Left renal cortex interstitium (tissue), 4 donors: ENCODE results near the gene NOCT. TPM values are rescaled to one million over a fixed set of nuclear protein-coding genes. Genes with fewer than 3 reads are reported as not detected.
"Not testable (repeated sequence)": the region's sequence is repeated elsewhere in the genome, so short reads cannot be mapped to it uniquely, and the experiment has no call there.

ENCODE experiments used
- DNase-seq, 4 donors: peaks; one replicate each; pipeline ENCODE4 v3.0.0-alpha.2; 2013; ENCODE audit warnings: low read depth in 4 of 4, low spot score in 2 of 4, missing footprints in 1 of 4
- polyA plus RNA-seq, 4 donors: library from polyadenylated mRNA; unstranded; fragments of 120-200 nt; gene quantifications; one replicate each; pipeline ENCODE4 v1.2.1, GENCODE V29; 2013; ENCODE audit not compliant: insufficient read length in 4 of 4

The NOCT gene
- polyA plus RNA-seq, 4 donors = 5.2 to 8.4 (median 6.8) TPM

DNA sequence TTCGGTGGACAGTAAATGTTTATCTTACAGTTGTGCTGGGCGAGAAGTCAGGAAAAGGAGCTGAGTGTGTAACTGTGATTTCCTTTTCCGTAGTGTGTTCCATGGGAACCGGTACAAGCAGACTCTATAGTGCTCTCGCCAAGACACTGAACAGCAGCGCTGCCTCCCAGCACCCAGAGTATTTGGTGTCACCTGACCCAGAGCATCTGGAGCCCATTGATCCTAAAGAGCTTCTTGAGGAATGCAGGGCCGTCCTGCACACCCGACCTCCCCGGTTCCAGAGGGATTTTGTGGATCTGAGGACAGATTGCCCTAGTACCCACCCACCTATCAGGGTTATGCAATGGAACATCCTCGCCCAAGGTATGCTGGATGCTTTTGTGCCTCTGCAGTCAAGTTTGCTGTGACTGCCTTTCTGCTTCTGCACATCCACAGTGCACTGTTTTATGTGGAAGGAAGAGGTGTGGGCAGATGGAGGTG, 27.4 kb downstream of the NOCT start:
- DNase-seq = no peak

DNA sequence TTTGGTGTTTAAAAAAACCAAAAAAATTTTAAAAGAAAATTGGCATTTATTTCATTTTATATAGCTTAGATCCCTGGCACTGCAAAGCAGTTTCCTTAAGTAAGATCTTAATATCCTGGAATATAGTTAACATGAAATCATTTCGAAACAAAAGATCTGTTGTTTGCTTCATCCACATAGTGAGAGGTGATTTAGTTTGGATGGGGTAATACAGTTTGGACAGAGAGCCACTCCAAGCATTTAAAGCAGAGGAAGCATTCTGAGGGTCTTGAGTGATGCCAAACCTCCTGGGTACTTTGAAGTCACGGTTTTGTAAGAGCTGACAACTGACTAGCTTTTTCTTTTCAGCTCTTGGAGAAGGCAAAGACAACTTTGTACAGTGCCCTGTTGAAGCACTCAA, 28.7 kb downstream of the NOCT start:
- DNase-seq = no peak

DNA sequence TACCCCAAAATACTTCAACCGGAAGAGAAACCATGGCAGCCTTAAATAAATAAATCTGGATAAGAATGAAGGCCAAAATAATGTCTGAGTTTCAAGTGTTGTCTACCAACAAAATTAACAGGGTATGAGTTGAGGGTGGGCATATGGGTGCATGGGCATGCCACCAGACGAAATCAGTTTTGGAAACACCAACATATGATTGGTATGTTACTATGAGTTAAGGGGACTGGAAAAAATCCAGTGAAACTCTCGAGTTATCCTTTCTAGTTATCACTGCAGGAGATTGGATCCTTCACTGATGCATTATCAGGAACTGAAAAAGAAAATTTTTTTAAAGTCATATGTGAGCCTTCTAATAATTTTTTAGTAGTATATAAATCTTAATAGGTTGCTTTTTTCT, 32.4 kb downstream of the NOCT start:
- no peak for DNase-seq

DNA sequence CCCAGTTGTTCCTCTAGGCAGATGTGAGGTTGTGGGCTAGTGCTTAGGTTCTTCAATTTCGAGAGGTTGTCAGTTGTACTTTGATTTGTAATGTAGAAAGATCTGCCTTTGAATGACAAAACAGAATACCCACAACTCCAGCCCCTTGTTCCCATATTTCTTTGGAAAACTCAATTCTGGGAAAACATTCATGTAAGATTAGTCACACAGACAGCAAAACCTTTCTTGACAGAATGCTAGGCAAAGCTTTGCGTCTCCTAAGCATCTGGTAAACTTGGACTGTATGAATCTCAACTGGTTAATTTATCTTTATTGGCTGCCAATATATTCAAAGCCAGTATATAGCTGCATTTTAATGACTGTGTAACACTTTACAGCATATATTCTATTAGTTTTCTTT, 34.9 kb downstream of the NOCT start:
- no peak for DNase-seq

DNA sequence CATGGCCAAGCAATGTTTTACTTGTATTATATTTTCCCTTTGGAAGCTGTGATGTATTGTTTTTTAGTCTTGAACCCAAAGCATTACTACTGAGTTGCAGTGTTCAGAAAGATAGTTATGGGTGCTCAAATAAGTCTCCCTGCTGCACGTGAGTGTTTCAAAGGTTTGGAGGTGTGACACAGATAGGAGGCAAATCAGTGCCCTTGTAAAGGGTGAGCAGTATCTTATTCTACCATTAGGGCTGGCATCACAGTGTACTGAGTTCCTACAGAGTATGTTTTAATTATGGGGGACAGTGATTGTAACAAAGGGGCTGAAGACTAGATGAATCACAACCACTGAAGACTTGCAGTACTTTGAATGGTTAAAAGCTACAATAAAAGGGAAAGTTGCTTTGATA, 38.3 kb downstream of the NOCT start:
- DNase-seq = no peak

DNA sequence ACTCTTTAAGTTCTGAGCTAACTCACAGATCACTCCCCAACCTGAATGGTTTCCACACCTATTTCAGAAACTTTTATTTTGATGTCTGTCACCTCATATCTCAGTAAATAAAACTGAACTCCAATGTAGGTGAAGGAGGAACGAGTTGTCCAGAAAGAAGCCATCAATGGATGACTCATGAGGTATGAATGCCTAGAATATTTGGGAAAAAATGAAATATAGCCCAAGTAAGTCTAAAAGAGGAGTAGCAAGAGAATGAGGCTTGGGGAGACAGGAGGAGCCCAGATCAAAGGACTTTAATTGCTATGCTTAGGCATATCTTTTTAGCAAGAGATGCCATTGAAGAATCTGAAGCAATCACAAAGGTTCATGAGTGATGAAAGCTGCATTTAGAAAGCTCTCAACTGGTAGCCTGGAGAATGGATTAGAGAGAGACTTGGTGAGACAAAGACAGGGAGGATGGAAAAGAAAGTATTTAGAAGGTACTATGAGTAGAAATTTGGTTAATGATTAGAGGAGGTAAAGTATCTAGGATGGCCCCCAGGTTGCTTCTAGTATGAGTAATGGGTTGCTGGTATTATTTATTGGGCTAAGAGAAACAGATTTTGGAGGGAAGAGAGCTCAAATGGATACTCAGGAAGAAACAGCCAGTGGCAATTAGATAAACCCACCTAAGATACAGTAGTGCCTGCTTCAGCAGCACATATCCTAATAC, 39.4 kb downstream of the NOCT start:
- no peak for DNase-seq

DNA sequence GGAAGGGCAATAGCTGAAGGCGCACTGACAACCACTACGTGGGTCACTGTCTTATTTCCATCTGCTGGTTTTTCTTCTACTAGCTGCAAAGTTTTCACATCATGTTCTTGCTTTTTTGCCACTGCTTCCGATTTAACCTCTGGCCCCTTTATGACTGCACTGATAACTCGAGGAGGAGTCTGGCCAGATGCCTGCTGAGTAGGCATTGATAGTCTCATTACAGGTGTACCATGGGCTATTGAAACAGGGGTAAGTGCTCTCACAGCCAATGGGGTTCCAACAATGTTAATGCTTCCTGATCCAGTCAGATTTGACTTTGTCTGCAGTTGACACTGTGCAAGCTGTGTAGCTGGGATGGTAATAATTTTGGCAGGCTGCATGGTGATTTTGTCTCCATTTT, 43.4 kb downstream of the NOCT start:
- DNase-seq = not testable (repeated sequence)

DNA sequence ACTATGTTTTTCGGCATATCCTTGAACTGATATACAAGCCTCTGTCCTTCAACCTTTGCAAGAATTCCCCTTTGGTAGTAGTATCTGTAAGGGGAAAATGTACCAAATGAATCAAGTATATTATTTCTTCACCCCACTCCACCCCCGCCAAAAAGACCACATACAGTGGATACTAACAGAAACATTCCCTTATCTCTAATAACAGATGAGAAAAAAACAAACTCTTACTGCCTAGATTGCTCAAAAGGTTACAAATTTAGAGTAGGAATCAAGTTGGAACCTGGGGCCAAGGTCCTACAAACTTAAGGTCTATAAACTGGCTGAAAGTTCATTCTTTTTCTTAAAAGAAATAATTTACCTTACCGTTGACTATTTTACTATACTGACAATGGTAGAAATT, 45.0 kb downstream of the NOCT start:
- DNase-seq = no peak

DNA sequence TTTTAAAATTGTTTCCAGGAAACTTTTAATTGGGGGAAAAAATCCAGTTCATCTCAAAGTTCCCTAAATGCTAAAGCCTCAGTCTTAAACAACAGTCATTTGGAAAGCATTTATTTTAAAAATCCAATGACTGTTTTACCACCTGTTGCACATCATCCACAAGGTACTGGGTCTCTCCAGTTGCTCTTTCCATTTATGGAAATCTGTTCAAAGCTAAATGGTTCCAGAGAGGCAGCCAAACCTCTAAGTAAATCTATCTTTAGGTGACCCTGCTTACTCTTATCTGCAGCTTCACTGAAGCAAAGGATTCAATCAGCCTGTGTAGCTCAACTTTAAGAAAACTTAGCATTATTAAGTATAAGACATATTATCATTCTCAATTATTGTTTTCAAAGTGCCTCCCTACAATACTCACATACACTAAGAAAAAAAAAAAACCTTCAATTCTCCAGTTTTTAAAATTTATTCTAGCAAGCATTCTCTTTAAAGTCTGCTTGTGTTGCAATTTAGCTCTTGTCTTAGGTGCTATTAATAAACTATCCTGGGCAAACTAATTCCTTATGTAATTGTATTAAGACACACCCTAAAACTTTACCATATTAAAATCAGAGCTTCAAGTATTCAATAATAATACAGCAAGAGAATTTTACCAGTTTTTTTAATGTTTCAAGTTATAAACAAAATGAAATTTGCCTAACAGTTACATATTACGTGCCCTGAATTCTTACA, 60.6 kb downstream of the NOCT start:
- DNase-seq = no peak

DNA sequence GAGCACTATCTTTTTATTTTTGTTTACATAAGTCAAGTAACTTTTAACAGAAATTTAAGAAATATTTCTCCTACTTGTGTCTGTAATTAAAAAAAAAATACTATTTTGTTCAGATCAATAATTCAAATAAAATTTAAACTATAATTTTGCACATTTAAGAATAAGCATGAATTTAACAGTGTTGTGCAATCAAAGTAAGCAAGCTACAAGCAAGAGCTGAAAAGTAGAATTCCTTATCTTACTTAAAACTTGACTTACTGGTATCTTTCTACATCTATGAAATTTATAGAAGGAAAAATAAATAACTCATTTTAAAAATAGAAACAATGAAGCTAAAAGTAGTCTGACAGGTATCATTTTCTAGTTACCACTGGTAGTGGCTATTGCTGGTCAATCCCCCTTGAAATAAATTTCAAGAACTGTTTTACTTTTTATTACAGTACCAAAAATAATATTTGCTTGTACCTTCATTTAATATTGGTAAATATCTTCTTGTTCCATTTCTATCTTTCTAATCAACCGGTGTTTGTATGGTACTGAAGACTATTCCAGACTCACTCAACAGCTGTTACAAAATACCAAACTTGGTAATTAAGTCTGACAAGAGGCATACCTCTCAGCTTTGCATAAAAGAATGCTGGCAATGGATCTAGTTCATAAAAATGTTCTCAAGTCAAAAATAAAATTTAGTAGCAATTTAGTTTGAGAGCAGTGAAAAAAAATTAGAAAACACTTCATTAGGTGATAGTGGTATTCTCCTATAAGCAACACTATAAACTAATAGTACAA, 62.2 kb downstream of the NOCT start:
- DNase-seq = no peak

DNA sequence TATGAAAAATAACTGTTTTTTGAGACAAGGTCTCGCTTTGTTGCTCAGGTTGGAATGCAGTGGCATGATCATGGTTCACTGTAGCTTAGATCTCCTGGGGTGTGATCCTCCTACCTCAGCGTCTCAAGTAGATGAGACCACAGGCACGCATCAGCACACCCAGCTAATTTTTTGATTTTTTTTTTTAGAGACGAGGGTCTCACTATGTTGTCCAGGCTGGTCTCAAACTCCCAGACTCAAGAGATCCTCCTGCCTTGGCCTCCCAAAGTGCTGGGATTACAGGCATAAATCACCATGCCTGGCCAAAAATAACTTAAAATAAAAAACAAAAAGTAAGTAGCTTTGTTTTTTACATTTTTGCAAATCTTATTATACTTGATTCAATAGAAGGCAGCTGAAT, 63.3 kb downstream of the NOCT start:
- DNase-seq = no peak

DNA sequence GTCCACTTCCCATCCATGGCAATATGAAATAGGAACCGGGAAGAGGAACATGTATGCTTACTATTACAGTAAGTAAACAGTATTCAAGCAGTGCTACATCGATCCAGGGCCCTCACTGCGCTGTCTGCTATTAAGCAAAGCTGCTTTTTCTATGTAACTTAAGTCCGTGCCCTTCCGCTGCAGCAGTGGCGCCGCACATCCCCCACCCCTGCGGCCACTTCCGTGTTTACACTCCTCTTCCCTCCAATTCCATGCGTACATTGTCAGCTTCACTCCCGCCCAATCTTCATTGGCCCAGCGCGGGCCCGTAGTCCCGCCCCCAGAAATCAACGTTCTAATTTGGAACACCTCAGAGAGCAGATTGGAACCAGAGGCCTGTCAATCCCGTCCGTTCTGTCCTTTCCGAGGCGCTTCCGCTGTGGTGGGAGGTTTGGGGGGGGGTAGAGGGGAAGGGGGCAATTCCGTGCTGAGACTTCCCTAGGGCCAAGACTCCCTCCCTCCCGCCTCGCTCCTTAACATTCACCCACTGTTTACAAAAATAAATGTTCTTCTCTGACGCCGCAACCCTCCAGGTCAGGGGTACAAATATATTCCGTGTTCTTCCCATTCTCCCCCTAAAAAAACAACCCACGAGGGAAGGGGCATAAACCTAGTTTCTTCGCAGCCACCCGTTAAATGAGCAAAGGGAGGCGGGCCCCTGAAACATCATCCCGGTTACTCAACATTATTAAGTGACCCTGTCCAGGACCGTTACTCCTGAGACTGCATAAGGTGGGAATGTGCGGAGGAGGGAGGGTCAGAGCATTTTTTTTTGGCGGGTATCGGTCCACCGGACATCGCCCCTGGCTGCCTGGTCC, 67.4 kb downstream of the NOCT start:
- DNase-seq = peak; percentile 87 to 96 (median 92)

DNA sequence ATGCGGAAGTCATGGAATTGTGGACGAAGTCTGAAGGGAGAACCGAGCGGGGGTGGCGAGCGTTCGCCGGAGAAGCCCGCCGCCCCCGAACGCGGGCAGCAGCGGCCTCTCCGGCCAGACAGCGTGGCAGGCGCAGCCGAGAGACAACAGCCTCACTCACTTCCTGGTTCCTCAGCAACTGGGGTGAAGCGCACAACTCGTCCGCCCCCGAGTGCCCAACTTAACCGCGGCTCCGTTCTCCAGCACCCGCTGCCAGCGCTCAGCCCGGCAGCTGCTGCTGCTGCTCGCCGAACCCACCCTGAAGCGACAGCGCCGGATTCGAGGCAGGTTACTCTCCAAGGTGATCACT, 68.0 kb downstream of the NOCT start:
- peak in 1 of 4 donors; percentile 28 for DNase-seq

DNA sequence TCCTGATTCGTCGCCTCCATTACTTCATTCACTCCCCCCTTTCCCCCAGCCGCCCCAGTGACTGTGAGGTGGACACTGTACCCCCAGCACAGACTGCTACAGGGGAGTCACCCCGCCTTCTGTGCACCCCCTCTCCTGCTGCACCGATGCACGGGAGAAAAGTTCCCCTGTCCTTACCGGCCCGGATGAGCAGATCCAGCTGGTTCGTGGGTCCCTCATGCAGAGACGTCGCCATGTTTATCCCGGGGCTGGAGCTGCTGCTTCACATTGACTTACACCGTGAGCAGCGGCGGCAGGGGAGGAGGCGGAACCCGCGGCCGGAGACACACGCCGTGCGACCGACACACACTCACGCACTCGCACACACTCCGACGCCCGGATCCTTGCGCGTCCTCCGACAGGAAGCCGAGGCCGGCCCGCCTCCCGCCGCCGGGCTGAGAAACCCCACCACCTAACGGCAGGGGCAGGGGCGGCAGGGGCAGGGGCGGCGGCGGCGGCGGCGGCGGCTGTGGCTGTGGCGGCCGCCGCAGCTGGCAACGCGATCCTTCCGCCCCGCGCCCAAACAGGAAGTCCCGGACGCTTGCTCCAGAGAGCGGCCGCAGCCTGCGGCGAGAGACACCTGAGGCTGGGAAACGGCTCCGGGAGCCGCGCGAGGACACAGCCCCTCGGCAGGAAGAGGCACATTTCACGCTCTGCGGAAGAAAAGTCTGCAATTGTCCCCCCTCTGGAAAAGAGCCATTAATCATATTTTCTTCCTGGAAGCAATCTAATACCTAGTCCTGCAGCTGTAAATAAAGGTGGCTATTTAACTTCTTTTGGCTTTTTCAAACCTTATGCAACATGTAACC, 68.6 kb downstream of the NOCT start:
- peak; percentile 75 to 83 (median 80) for DNase-seq

DNA sequence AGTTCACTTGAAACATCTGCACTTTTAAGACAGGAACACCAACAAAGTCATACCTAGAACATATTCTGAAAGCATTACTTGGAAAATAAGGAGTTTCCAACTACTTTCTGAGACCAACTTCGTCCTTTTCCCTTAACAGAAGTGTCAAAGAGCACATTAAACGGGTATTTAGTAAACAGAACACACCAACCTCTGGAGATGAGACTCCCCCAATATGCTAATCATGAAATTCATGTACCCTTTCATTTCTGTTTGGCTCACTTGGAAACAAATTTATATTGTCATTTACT, 69.2 kb downstream of the NOCT start:
- peak in 1 of 4 donors; percentile 48 for DNase-seq

DNA sequence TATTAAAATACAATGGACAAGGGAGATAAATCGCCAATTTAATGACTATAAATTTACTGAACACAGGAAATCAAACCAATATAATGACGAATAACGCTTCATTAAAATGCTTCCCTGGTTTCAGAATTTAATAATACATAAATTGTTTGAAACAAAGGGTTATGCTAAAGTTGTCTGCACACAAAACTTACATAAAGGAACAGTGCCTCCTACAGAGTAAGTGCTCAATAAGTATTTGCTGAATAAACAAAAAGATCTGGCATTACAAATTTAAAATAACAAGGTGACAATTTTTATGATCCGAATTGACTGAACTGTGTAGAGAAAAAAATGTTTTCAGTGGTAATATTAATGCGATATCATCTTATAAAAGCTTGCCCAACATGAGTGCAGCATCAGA, 69.6 kb downstream of the NOCT start:
- DNase-seq = no peak

DNA sequence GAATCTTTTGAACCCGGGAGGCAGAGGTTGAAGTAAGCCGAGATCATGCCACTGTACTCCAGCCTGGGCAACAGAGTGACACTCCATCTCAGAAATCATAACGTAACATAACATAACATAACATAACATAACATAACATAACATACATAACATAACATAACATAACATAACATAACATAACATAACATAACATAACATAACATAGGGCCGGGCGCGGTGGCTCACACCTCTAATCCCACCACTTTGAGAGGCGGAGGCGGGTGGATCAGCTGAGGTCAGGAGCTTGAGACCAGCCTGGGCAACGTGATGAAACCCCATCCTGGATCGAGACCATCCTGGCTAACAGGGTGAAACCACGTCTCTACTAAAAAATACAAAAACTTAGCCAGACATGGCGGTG, 76.7 kb downstream of the NOCT start:
- no peak for DNase-seq
